Fibroblast of skin of back (primary cell): ENCODE measurements around the gene PPOX.

Source experiments
- DNase-seq: peaks from one replicate; pipeline ENCODE4 v3.0.0-alpha.2; 2013

Gene PPOX

GRCh38 chr1:161198897-161199431 lies 32.7 kb downstream of the PPOX start, which contains the start of gene ADAMTS4:
ADAMTS4 (minus strand) TSS chr1:161199054; CDS start chr1:161198627, 427 bp downstream.
- DNase-seq: peak; percentile 97

- no peak for DNase-seq
Observed at GRCh38 chr1:161199506-161200139, 33.4 kb downstream of the PPOX start.

GRCh38 chr1:161200421-161200991 lies 34.3 kb downstream of the PPOX start:
- no peak for DNase-seq

GRCh38 chr1:161200992-161201835 lies 35.0 kb downstream of the PPOX start:
- DNase-seq: peak; percentile 62

GRCh38 chr1:161201836-161202712 lies 35.8 kb downstream of the PPOX start, which contains the start of gene NDUFS2:
NDUFS2 (plus strand) TSS chr1:161202367; CDS start chr1:161202386, 19 bp downstream.
- DNase-seq: peak; percentile 99

GRCh38 chr1:161206411-161207140 lies 40.4 kb downstream of the PPOX start:
- no peak for DNase-seq

GRCh38 chr1:161207173-161207572 lies 40.9 kb downstream of the PPOX start:
- no peak for DNase-seq

- DNase-seq: peak; percentile 72
Observed at GRCh38 chr1:161209790-161210409, 43.7 kb downstream of the PPOX start.

- DNase-seq: no peak
Observed at GRCh38 chr1:161214369-161214768, 48.1 kb downstream of the PPOX start.

GRCh38 chr1:161215076-161215475 lies 48.9 kb downstream of the PPOX start, which contains the start of gene FCER1G:
FCER1G (plus strand) TSS chr1:161215295; CDS start chr1:161215322, 27 bp downstream.
- DNase-seq: no peak

- DNase-seq: peak; percentile 33
Observed at GRCh38 chr1:161216945-161217712, 50.9 kb downstream of the PPOX start.

- no peak for DNase-seq
Observed at GRCh38 chr1:161217831-161218230, 51.6 kb downstream of the PPOX start.

- no peak for DNase-seq
Observed at GRCh38 chr1:161218301-161219077, 52.3 kb downstream of the PPOX start.

- no peak for DNase-seq
Observed at GRCh38 chr1:161219078-161219892, 53.1 kb downstream of the PPOX start.

- no peak for DNase-seq
Observed at GRCh38 chr1:161220002-161220401, 53.8 kb downstream of the PPOX start.
